H1 (cell line): ENCODE data around the gene SAMM50. TPM values are rescaled to one million over a fixed set of nuclear protein-coding genes. Genes with fewer than 3 reads are reported as not detected.

Source experiments
- polyA plus RNA-seq, 7 experiments: library from polyadenylated mRNA; depleted of rRNA in 3 of 7; stranded (reverse) in 5 of 7; unstranded in 2 of 7; fragments of >200 nt in 5 of 7; fragments of 200-250 nt in 2 of 7; gene quantifications; 1 replicate in 5 of 7; 2 replicates in 1 of 7; 4 replicates in 1 of 7; pipeline versions ENCODE4 v1.2.1 to v1.2.3, GENCODE V29; 2011 to 2013; ENCODE audit warnings: missing spikeins in 2 of 7, mixed read lengths in 2 of 7
- total RNA-seq: library from RNA; stranded (reverse); fragmentation: NEBNext Ultra II Directional; extraction: Animal tissue kit (Norgen Biotek cat#: 25700); gene quantifications from 2 replicates; pipeline ENCODE4 v1.2.1, GENCODE V29; 2021

The SAMM50 gene
- total and polyA plus RNA-seq, 2 of the 8 experiments (the other 6 are each of a cell fraction or from before 2014, with no cell fraction given) = 45.4 to 70.3 TPM

Other genes starting within 250 kb of the SAMM50 start
- gene EFCAB6, start 143.1 kb upstream of the SAMM50 start, total RNA-seq = 1.5 and 1.7 TPM in 2 replicates
- 0.32 and 0.57 TPM in 2 replicates for gene EFCAB6, start 143.1 kb upstream of the SAMM50 start, polyA plus RNA-seq (2011; rRNA removed)
- 7.0 and 9.1 TPM in 2 replicates for gene SULT4A1, start 92.9 kb upstream of the SAMM50 start, total RNA-seq
- 11.8 and 19.5 TPM in 2 replicates for gene SULT4A1, start 92.9 kb upstream of the SAMM50 start, polyA plus RNA-seq (2011; rRNA removed)
- 6.8 and 8.2 TPM in 2 replicates for gene PNPLA5, start 63.4 kb upstream of the SAMM50 start, total RNA-seq
- 3.9 and 5.2 TPM in 2 replicates for gene PNPLA5, start 63.4 kb upstream of the SAMM50 start, polyA plus RNA-seq (2011; rRNA removed)
- 23.4 and 24.6 TPM in 2 replicates for gene PNPLA3, start 31.6 kb upstream of the SAMM50 start, total RNA-seq
- gene PNPLA3, start 31.6 kb upstream of the SAMM50 start, polyA plus RNA-seq (2011; rRNA removed) = 17.5 and 21.0 TPM in 2 replicates
- gene PARVB, start 68.9 kb downstream of the SAMM50 start, total RNA-seq = 18.6 and 19.4 TPM in 2 replicates
- 14.5 and 18.4 TPM in 2 replicates for gene PARVB, start 68.9 kb downstream of the SAMM50 start, polyA plus RNA-seq (2011; rRNA removed)
- 0.37 and 0.50 TPM in 2 replicates for gene PARVG, start 225.5 kb downstream of the SAMM50 start, total RNA-seq
- 0.80 and 1.5 TPM in 2 replicates for gene PARVG, start 225.5 kb downstream of the SAMM50 start, polyA plus RNA-seq (2011; rRNA removed)